Measurements from ENCODE around the gene LRRC3.

DNA sequence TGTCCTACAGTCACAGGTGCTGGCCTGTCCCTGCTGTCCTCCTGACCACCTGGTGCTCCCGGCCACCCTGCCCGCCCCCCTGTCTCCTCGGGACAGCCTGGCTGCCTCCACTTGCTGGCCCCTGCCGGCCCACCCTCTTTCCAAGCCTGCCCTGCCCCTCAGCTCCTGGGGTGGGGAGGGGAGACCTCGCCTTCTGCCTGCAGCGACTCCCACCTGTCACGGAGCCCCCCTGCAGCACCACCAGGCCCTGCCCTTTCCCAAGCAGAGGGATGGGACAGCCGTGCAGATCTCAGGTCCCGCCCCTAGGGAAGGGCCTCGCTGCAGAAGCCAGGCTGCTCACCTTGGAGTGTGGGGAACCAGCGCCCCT lies 7.5 kb downstream of the LRRC3 start:
- TF ChIP-seq, protein P1, sequence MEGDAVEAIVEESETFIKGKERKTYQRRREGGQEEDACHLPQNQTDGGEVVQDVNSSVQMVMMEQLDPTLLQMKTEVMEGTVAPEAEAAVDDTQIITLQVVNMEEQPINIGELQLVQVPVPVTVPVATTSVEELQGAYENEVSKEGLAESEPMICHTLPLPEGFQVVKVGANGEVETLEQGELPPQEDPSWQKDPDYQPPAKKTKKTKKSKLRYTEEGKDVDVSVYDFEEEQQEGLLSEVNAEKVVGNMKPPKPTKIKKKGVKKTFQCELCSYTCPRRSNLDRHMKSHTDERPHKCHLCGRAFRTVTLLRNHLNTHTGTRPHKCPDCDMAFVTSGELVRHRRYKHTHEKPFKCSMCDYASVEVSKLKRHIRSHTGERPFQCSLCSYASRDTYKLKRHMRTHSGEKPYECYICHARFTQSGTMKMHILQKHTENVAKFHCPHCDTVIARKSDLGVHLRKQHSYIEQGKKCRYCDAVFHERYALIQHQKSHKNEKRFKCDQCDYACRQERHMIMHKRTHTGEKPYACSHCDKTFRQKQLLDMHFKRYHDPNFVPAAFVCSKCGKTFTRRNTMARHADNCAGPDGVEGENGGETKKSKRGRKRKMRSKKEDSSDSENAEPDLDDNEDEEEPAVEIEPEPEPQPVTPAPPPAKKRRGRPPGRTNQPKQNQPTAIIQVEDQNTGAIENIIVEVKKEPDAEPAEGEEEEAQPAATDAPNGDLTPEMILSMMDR (IDR thresholded peaks at IDR 0.05), result no peak
- no peak for TF ChIP-seq POLR2A (IDR thresholded peaks at IDR 0.05)
